Thymus (tissue), 11 donors: ENCODE data around the gene XAGE3. TPM values are rescaled to one million over a fixed set of nuclear protein-coding genes. Genes with fewer than 3 reads are reported as not detected.
"Not testable (repeated sequence)": the region's sequence is repeated elsewhere in the genome, so short reads cannot be mapped to it uniquely, and the experiment has no call there.

ENCODE experiments used
- DNase-seq, 9 donors: peaks; one replicate each; pipeline ENCODE4 v3.0.0-alpha.2; 2013; ENCODE audit warnings: low spot score in 9 of 9, low read depth in 6 of 9, missing footprints in 1 of 9
- H3K27ac ChIP-seq, 2 donors: one replicate each; pipeline ENCODE4 v1.5.1; 2013; ENCODE audit warnings: control low read depth in 1 of 2, low read depth in 1 of 2, low read length in 1 of 2, mild to moderate bottlenecking in 1 of 2, moderate library complexity in 1 of 2
- H3K27me3 ChIP-seq, 2 donors: one replicate each; pipeline ENCODE4 v1.5.1; 2013; ENCODE audit warnings: low read length in 1 of 2; ENCODE audit not compliant: control insufficient read depth in 2 of 2, insufficient read depth in 1 of 2
- H3K36me3 ChIP-seq, 2 donors: one replicate each; pipeline ENCODE4 v1.5.1; 2013; ENCODE audit warnings: low read length in 1 of 2, mild to moderate bottlenecking in 1 of 2, moderate library complexity in 1 of 2; ENCODE audit not compliant: control insufficient read depth in 2 of 2, insufficient read depth in 2 of 2
- H3K4me1 ChIP-seq, 2 donors: one replicate each; pipeline ENCODE4 v1.5.1; 2013; ENCODE audit warnings: low read length in 2 of 2; ENCODE audit not compliant: control insufficient read depth in 2 of 2, insufficient read depth in 2 of 2
- H3K4me3 ChIP-seq, 2 donors: one replicate each; pipeline ENCODE4 v1.5.1; 2013; ENCODE audit warnings: low read length in 2 of 2, control low read depth in 1 of 2, mild to moderate bottlenecking in 1 of 2
- H3K9me3 ChIP-seq, 2 donors: one replicate each; pipeline ENCODE4 v1.5.1; 2013; ENCODE audit warnings: low read length in 1 of 2, mild to moderate bottlenecking in 1 of 2; ENCODE audit not compliant: control insufficient read depth in 2 of 2, insufficient read depth in 1 of 2
- WGBS: extraction: QIAGEN DNeasy Blood & Tissue Kit; methylation state at CpG from one replicate; pipeline ENCODE4 v1.1.7; 2013; 5-methylcytosine and 5-hydroxymethylcytosine counted together
- polyA plus RNA-seq: library from polyadenylated mRNA; stranded (reverse); fragments of 200-250 nt; gene quantifications from one replicate; pipeline ENCODE4 v1.2.3, GENCODE V29; 2013
- total RNA-seq: library from RNA; stranded (reverse); fragments of 120-200 nt; gene quantifications from one replicate; pipeline ENCODE4 v1.2.4, GENCODE V29; 2013
- donor health status: healthy.

The XAGE3 gene
- total and polyA plus RNA-seq, 2 donors: not detected

GRCh38 chrX:52896438-52896837 is 28.6 kb upstream of the XAGE3 start:
- H3K27me3 ChIP-seq, H3K27ac ChIP-seq, H3K4me3 ChIP-seq, DNase-seq, H3K9me3 ChIP-seq, H3K4me1 ChIP-seq, H3K36me3 ChIP-seq: not testable (repeated sequence)
- WGBS: no CpG with 5 or more reads among the region's 8 CpGs

GRCh38 chrX:52888090-52888489 is 20.2 kb upstream of the XAGE3 start:
- not testable (repeated sequence) for H3K27ac ChIP-seq, DNase-seq, H3K27me3 ChIP-seq, H3K9me3 ChIP-seq, H3K4me3 ChIP-seq, H3K36me3 ChIP-seq, H3K4me1 ChIP-seq
- WGBS: no CpG with 5 or more reads among the region's 9 CpGs

GRCh38 chrX:52887459-52887858 is 19.6 kb upstream of the XAGE3 start:
- H3K36me3 ChIP-seq, H3K27ac ChIP-seq, H3K27me3 ChIP-seq, DNase-seq, H3K4me1 ChIP-seq, H3K4me3 ChIP-seq, H3K9me3 ChIP-seq: not testable (repeated sequence)
- WGBS: no CpG with 5 or more reads among the region's 10 CpGs

GRCh38 chrX:52876386-52876785 is 8.5 kb upstream of the XAGE3 start:
- WGBS: 70% methylated on average over 6 of the region's 6 CpGs
- H3K27me3 ChIP-seq, H3K36me3 ChIP-seq, H3K4me1 ChIP-seq, H3K27ac ChIP-seq, DNase-seq, H3K9me3 ChIP-seq, H3K4me3 ChIP-seq: not testable (repeated sequence)

- not testable (repeated sequence) for DNase-seq, H3K27me3 ChIP-seq, H3K9me3 ChIP-seq, H3K4me1 ChIP-seq, H3K4me3 ChIP-seq, H3K27ac ChIP-seq, H3K36me3 ChIP-seq
- 95% methylated on average over 8 of the region's 10 CpGs for WGBS
Measured at GRCh38 chrX:52875436-52875835, 7.6 kb upstream of the XAGE3 start.

GRCh38 chrX:52874661-52875060 is 6.8 kb upstream of the XAGE3 start:
- Histone ChIP-seq H3K36me3 (no peaks in the 10 kb centered on the region), H3K9me3 (no peaks in the 10 kb centered on the region), H3K4me3 (no peak overlapping the region), H3K27me3 (no peaks in the 10 kb centered on the region), H3K27ac (no peak overlapping the region), H3K4me1 (no peaks in the 10 kb centered on the region)
- 92% methylated on average over 5 of the region's 5 CpGs for WGBS
- no peak for DNase-seq

GRCh38 chrX:52873825-52874224 is 5.9 kb upstream of the XAGE3 start:
- not testable (repeated sequence) for H3K36me3 ChIP-seq, H3K27ac ChIP-seq, H3K27me3 ChIP-seq, H3K4me1 ChIP-seq, DNase-seq, H3K9me3 ChIP-seq, H3K4me3 ChIP-seq

GRCh38 chrX:52870046-52870445 is 2.2 kb upstream of the XAGE3 start:
- no peaks in the 10 kb centered on the region for H3K36me3 ChIP-seq
- no peaks in the 10 kb centered on the region for H3K4me1 ChIP-seq
- H3K27me3 ChIP-seq: no peaks in the 10 kb centered on the region
- no peak overlapping the region for H3K27ac ChIP-seq
- no peak overlapping the region for H3K4me3 ChIP-seq
- no peak for DNase-seq
- WGBS: 92% methylated on average over 1 of the region's 1 CpG
- no peaks in the 10 kb centered on the region for H3K9me3 ChIP-seq

- no peak for DNase-seq
- Histone ChIP-seq H3K27me3 (no peaks in the 10 kb centered on the region), H3K27ac (no peak overlapping the region), H3K4me3 (no peak overlapping the region), H3K4me1 (no peaks in the 10 kb centered on the region), H3K9me3 (no peaks in the 10 kb centered on the region), H3K36me3 (no peaks in the 10 kb centered on the region)
- 89% methylated on average over 6 of the region's 6 CpGs for WGBS
Measured at GRCh38 chrX:52865343-52865998, 2.4 kb downstream of the XAGE3 start.
